ENCODE results near the gene ERC2.

ERC2 gene

DNA sequence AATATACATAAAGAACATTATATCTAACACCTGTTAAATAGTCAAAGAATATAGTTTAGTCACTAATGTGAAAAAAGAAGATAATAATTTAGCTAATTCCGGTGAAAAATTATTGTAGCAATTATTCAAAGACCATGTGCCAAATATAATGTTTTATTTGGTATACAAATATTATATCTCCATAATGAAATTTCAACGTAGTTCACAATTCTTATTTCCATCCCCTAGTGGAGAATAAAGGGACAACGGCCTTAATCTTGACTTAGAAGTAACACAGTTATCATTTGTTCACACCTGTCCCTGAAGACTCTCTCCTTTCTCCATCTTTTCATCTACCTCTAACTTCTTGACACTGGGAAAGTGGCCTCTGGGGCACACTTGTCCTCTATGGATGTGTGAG, 213.4 kb downstream of the ERC2 start:
- Histone ChIP-seq H3K9me3 (ENCODE audit: control insufficient read depth, low read length) (no peaks in the 10 kb centered on the region), H2AFZ (no peak overlapping the region), H3K4me3 (ENCODE audit: low read depth, low read length) (no peak overlapping the region), H3K4me1 (peaks cover 4% of the 10 kb centered on the region), H3K4me2 (ENCODE audit: low read length) (no peak overlapping the region), H3K27me3 (ENCODE audit: control insufficient read depth, insufficient read depth, low read length) (no peaks in the 10 kb centered on the region), H3K9ac (no peak overlapping the region), H3K79me2 (no peaks in the 10 kb centered on the region), H3K36me3 (ENCODE audit: control insufficient read depth, insufficient read depth, low read length) (no peaks in the 10 kb centered on the region), H3K27ac (no peak overlapping the region)
- TF ChIP-seq, protein P1, sequence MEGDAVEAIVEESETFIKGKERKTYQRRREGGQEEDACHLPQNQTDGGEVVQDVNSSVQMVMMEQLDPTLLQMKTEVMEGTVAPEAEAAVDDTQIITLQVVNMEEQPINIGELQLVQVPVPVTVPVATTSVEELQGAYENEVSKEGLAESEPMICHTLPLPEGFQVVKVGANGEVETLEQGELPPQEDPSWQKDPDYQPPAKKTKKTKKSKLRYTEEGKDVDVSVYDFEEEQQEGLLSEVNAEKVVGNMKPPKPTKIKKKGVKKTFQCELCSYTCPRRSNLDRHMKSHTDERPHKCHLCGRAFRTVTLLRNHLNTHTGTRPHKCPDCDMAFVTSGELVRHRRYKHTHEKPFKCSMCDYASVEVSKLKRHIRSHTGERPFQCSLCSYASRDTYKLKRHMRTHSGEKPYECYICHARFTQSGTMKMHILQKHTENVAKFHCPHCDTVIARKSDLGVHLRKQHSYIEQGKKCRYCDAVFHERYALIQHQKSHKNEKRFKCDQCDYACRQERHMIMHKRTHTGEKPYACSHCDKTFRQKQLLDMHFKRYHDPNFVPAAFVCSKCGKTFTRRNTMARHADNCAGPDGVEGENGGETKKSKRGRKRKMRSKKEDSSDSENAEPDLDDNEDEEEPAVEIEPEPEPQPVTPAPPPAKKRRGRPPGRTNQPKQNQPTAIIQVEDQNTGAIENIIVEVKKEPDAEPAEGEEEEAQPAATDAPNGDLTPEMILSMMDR (IDR thresholded peaks at IDR 0.05): no peak

DNA sequence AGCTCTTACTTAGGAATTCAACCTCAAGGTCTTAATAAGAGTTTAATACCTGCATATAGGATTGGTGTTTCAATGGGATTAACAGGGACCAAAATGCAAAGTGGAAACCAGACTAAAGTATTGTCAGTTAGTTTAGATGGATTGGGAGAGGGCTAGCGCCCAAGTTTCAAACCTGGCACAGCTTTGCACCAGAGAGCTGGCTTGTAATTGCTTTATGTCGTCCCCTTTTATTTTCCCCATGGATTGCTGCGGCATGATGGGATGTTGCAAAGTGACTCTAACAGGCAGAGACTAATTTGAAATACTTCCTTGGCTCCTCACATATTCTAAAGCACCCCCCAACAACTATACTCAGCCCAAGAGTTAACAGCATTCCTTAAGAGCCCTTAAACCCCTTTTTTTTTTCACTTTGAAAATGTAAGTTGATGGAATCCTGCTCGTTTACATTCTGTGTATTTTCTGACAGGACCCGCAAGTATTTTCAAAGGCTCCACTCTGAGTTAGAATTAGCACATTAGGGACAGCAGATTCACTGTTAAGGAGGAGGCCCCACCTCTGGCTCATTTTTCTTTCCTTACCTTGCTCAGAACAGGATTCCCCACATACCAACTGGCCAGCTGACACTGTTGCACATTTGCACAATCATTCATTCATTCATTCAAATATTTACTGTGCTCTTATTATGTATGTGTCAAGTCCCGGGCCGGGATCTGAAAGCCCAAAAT, 214.2 kb downstream of the ERC2 start:
- peaks cover 4% of the 10 kb centered on the region for H3K4me1 ChIP-seq
- no peaks in the 10 kb centered on the region for H3K36me3 ChIP-seq (ENCODE audit: control insufficient read depth, insufficient read depth, low read length)
- H3K9me3 ChIP-seq (ENCODE audit: control insufficient read depth, low read length): no peaks in the 10 kb centered on the region
- no peak overlapping the region for H3K9ac ChIP-seq
- H3K4me3 ChIP-seq (ENCODE audit: low read depth, low read length): no peak overlapping the region
- H3K79me2 ChIP-seq: no peaks in the 10 kb centered on the region
- H3K27ac ChIP-seq: no peak overlapping the region
- TF ChIP-seq, protein P1 (IDR thresholded peaks at IDR 0.05): no peak
- no peaks in the 10 kb centered on the region for H3K27me3 ChIP-seq (ENCODE audit: control insufficient read depth, insufficient read depth, low read length)
- no peak overlapping the region for H2AFZ ChIP-seq
- H3K4me2 ChIP-seq (ENCODE audit: low read length): no peak overlapping the region

DNA sequence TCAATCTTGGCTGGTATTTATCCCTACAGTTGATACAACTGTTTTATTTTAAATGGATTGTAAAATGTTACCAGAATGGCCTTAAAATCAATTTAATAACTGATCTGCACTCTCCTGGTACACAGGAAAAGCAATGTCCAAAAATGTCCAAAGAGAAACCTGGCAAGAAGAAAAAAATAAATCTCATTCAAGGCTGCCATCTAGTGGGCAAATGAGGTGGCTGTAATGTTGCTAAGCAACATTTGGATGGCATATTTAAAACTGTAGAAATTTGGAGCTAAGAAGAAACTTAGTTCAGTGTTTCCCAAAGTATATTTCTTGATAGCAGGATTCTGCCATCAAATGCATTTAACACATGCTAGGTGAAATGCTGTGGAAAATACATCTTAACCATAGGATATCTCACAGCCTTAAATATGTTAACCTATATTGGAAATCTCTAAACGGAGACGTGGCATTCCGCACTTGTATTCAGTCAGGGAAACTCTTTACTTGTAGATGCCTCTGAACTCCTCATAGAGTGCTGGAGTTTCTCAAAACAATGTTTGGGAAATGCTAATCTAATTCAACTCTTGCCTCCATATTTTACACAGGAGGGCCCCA, 216.8 kb downstream of the ERC2 start:
- no peak overlapping the region for H2AFZ ChIP-seq
- no peak overlapping the region for H3K4me2 ChIP-seq (ENCODE audit: low read length)
- no peaks in the 10 kb centered on the region for H3K36me3 ChIP-seq (ENCODE audit: control insufficient read depth, insufficient read depth, low read length)
- no peaks in the 10 kb centered on the region for H3K79me2 ChIP-seq
- H3K9me3 ChIP-seq (ENCODE audit: control insufficient read depth, low read length): no peaks in the 10 kb centered on the region
- no peaks in the 10 kb centered on the region for H3K4me1 ChIP-seq
- TF ChIP-seq, protein P1 (IDR thresholded peaks at IDR 0.05): peak; percentile 82
- no peak overlapping the region for H3K27ac ChIP-seq
- H3K9ac ChIP-seq: no peak overlapping the region
- no peaks in the 10 kb centered on the region for H3K27me3 ChIP-seq (ENCODE audit: control insufficient read depth, insufficient read depth, low read length)
- no peak overlapping the region for H3K4me3 ChIP-seq (ENCODE audit: low read depth, low read length)

DNA sequence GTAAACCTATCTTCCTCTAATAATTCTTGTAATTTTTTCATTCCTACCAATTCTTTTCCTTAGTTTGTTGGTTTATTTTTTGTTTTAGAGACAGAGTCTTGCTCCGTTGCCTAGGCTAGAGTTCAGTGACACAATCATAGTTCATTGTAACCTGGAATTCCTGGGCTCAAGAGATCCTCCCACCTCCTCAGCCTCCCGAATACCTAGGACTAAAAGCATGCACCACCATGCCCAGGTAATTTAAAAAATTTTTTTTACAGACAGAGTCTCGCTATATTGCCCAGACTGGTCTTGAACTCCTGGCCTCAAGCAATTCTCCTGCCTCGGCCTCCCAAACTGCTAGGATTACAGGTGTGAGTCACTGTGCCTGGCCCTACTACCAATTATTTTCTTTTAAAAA, 220.2 kb downstream of the ERC2 start:
- Histone ChIP-seq H2AFZ (no peak overlapping the region), H3K9me3 (ENCODE audit: control insufficient read depth, low read length) (no peaks in the 10 kb centered on the region), H3K79me2 (no peaks in the 10 kb centered on the region), H3K9ac (no peak overlapping the region), H3K4me3 (ENCODE audit: low read depth, low read length) (no peak overlapping the region), H3K4me2 (ENCODE audit: low read length) (no peak overlapping the region), H3K27me3 (ENCODE audit: control insufficient read depth, insufficient read depth, low read length) (no peaks in the 10 kb centered on the region), H3K4me1 (no peaks in the 10 kb centered on the region), H3K27ac (no peak overlapping the region), H3K36me3 (ENCODE audit: control insufficient read depth, insufficient read depth, low read length) (no peaks in the 10 kb centered on the region)
- TF ChIP-seq, protein P1 (IDR thresholded peaks at IDR 0.05): no peak

DNA sequence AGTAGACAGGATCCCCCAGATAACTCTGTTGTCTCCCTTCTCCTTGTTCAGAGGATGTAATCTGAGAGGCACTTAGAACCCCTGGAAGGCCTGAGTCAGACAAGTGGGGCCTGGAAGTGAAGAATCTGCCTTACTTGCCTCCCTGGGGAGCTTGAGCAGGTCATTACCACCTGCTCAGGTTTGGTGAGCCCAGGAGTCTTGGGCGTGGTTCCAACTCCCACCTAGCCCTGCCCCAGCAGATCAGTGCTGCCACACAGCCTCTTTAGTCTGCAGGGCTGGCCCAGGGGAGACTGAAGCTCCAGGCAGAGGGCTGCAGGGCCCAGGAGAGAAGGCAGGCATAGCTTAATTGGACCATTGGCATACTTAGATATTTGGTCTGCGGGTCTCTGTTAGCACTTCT, 230.0 kb downstream of the ERC2 start:
- Histone ChIP-seq H3K27me3 (ENCODE audit: control insufficient read depth, insufficient read depth, low read length) (no peaks in the 10 kb centered on the region), H2AFZ (no peak overlapping the region), H3K4me3 (ENCODE audit: low read depth, low read length) (no peak overlapping the region), H3K36me3 (ENCODE audit: control insufficient read depth, insufficient read depth, low read length) (no peaks in the 10 kb centered on the region), H3K4me1 (no peaks in the 10 kb centered on the region), H3K27ac (no peak overlapping the region), H3K9ac (no peak overlapping the region), H3K4me2 (ENCODE audit: low read length) (no peak overlapping the region), H3K79me2 (no peaks in the 10 kb centered on the region), H3K9me3 (ENCODE audit: control insufficient read depth, low read length) (no peaks in the 10 kb centered on the region)
- TF ChIP-seq, protein P1 (IDR thresholded peaks at IDR 0.05): no peak
